Measurements from ENCODE around the gene APOA5.

The APOA5 gene

DNA sequence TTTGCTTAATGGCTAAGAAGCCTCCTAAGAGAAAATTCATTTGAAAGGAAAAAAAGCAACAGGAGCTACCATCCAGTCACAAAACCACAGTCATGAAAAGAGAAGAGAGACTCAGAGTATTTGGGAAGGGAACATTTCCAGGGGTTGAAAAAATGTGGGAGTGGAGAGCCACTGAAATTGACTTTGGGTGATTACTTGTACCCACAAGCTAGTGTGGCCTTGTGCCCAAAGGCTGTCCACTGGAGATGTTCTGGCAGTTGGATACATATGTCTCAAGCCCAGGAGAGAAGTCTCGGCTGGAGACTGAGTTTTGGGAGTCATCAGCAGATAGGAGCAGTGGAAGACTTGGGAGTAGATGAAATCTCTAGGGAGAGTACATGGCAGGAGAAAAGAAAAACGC lies 3.2 kb upstream of the APOA5 start:
- no peak for DNase-seq

DNA sequence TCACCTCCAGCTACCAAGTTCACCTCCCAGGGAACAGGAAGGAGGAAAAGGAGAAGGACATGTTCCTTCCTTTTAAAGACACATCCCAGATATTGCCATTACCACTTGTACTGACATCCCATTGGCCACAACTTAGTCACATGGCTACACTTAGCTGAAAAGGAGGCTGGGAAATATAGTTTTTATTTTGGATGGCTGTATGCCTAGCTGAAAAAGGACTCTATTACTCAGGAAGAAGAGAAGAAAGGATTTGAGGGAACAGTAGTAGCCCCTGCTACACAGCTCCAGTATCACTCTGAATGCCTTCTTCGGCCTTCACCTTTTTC lies 2.1 kb upstream of the APOA5 start:
- DNase-seq, result no peak

DNA sequence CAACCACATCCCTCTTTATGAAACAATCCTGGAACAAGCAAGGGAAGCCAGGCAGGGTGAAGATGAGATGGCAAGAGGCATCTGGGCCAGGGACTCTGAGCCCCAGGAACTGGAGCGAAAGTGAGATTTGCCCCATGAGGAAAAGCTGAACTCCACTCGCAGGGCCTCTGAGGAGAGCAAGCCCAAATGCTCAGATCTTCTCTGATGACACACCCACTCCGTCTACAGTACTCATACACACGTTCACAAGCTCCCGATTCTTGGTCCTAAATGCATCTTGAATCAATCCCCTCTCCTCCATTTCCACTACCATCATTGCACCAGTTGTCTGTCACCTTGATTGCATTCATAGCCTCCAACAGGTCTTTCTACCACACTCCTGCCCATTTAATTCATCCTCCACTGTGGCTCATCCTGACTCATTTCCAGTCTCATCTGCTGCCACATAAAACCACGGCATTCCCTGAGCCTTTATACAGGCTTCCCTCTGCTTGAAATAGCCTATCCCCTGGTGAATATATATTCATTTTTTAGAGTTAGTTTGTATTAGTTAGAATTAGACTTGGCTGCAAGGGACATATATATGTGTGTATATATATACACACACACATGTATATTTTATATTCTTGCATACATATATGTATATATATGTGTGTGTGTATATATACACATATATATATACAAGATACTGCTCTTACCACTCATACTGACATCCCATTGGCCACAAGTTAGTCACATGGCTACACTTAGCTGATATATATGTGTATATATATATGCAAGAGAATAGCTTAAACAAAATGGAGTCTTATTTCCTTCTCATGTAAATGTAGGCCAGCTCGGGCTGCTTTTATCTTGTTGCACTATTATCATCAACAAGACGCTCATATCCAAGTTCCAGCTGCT lies 1.4 kb upstream of the APOA5 start:
- DNase-seq, result no peak

DNA sequence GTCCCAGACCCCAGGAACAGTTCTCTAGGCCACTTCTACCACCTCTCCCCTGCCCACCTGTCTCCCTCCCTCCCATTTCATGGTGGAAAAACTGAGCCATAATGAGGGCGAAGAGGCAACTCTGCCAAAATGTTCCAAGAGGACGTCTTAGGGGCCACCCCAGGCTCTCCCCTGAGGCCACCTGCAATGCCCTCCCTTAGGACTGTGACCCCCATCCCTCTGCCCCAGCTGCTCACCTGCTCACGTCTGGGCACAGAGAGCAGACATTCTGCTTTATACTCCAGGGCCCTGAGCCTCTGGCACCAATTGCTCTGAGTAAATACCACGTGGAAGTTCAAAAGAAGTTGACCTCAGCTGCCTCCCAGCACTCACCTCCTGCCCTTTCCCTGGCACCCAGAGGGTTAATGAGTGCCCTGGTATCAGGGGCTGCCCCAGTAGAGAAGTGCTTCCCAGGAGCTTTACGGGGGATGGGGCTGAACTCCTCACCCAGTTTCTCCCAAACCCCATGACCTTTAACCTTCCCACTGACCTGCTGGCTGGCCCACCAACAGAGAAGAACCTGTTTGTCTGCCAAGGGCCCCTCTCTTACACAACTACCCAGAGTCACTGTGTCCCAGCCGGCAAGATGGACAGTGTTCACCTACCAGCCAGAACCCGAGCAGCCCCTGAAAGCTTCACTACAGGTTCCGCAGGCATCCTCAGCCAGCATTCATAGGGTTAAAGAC lies 627 bp upstream of the APOA5 start:
- DNase-seq, result no peak

DNA sequence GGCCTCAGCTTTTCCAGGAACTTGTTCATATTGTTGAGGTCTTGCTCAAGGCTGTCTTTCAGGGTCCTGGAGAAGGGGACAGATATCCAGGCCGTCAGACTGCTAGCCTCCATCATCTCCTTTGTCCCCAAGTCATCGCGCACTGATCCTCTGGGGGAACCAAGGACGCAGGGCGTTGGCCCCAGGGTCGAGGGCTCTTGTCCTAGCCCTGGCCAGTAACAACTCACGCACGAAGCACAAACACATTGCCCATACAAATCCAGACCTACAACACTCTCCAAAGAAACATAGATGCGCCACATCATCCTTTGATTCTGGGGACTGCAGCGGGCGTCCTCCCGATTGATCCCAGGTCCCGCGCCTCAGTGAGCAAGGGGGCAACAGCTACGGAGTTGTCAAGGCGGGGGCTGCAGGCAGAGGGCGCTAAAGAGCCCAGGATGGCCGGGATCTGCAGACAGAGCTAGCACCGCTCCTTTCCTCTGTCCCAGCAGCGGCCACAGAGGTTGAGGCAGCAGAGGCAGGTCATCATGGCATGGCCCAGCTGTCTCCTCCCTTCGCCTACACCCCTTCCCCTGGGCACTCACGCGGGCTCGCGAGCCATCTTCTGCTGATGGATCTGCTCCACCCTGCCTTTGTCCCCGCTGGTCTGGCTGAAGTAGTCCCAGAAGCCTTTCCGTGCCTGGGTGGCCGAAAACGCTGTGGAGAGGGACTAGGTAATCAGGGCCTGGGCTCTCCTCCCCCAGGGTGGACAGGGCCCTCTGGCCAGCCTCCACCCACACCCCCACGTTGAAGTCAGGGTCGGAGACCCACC lies 472 bp downstream of the APOA5 start:
- DNase-seq, result peak; percentile 70 to 76

DNA sequence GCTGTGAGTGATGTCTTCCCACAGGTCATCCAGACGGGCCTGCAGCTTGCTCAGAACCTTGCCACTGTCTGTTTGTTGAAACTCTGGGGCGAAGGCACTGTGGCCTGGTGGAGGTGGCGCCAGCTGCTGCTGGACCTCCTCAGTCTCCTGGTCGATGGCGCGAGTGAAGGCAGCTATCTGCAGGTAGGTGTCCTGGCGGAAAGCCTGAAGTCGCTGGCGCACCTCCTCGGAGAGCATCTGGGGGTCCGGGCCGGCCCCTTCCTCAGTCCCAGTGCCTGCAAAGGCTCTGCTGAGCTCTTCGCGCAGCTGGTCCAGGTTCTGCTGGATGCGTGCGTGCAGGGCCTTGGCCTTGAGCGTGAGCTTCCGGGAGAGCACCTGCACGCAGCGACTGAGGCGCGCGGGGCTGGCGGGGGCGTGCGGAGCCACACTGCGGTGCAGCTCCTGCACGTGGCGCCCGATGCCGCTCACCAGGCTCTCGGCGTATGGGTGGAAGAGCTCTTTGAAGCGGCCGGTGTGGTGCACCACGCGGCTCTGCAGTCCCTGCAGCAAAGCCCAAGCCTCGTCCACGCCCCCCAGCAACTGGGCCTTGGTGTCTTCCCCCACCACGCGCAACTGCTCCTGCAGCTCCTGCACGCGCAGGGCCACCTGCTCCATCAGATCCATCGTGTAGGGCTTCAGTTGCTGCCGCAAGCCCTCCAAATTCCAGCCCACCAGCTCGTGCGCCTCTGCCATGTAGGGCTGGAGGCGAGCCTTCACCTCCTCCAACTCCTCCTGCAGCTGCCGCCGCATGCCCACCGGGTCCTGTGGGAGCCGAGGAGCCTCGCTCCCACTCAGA lies 1.3 kb downstream of the APOA5 start:
- no peak for DNase-seq

DNA sequence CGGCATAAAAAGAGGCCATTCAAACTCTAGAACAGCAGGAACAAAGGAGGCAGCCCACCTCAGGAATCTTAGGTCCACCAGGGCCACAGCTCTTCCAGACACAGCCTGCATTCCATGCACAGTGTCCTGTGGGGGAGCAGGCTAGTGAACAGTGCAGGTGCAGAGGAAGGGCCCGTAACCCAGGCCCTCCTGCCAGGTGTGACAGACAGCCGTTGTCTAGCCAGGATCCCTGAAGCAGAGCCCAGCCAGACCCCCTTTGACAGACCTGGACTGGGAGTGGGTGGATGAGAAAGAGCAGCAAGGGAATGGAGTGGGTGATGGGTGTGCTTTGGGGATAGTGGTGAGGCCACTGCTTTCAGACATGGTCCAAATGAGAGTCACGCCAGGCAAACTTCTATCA lies 2.7 kb downstream of the APOA5 start:
- DNase-seq, result no peak

DNA sequence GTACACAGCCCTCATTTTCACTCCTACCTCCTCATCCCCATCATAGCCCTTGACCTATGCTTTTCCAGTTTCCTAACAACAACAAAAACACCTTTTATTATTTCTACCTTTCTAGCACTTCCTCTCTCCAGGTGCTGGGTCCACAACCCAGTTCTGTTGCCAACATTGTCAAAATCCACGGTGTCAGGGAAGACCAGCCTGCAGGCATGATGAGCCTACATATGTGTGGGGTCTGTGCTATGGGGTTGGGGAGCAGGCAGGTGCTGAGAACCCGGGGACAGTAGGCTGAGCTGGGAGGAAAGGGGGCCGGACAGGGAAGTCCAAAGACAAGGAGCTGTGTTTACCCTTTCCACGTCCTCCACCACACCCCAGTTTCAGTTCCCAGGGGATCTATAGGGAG lies 3.1 kb downstream of the APOA5 start:
- no peak for DNase-seq

DNA sequence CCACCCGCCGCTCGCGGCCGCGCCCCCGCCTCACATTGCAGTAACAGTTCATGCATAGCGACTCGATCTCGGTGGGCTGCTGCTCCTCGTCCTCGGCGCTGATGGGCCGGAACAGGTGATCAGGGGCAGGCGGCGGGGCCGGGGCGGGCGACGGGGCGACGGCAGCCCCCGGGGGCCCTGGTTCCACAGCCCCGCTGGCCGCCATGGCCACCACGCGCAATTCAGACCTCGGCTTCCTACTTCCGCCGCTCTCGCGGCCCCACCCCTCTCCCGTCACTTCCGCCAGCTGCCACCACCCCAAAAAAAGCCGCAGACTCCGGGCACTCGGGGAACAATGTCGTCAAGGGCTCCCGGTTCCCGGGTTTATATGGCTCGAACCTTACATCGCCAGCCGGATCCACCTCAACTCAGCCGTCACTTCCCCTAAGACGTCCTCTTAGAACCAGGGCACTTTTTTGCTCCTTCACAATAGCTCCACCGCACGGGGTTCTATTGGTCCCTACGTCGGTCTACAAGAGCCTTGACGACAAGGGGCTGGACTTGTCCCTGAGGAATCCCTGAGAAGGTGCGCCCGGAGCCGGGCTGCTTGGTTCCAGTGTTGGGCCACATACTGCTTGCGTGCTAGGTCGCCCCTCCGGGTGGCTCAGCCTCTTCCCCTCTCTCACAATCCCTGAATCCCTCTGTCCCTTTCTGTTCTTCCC lies 3.7 kb downstream of the APOA5 start, which contains the start of gene ZPR1:
Gene ZPR1, minus strand, starts transcription at position 238 of the 701 bp plus-strand sequence. Its CDS starts 33 bp downstream, at position 205.
- peak; percentile 86 to 90 for DNase-seq

DNA sequence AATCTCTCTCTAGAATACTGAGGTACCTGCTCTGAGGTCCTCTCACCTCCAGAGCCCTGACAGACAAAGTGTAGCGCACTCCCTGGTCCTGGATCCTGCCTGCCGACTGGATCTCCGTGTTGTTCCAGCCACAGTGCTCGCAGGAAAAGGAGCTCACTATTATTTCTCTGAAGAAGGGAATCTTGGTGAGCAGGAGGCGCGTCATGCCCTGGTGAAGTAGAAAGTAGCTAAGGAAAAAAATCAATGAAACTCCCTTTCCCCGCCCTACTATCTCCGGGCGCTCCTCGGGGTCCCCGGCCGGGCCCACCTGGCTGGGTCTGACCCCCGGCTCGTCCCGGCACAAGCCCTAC lies 4.3 kb downstream of the APOA5 start:
- no peak for DNase-seq

DNA sequence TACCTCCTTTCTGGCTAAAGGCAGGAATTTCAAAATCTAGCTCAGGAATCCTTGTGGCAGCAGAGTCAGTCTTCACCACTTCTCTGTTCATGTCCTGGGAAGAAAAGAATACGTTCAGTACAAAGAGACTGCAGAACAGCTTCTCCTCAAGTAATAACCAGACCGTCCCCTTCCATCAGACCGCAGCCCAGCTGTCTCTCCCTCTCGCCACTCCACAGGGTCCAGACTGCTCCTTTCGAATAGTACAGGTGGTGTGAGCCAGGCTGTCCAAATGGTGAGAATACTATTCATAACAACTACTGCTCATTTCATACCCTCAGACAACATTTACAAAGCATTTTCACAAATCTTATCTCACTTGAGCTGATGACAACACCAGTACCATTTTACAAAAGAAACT lies 4.7 kb downstream of the APOA5 start:
- DNase-seq, result no peak

DNA sequence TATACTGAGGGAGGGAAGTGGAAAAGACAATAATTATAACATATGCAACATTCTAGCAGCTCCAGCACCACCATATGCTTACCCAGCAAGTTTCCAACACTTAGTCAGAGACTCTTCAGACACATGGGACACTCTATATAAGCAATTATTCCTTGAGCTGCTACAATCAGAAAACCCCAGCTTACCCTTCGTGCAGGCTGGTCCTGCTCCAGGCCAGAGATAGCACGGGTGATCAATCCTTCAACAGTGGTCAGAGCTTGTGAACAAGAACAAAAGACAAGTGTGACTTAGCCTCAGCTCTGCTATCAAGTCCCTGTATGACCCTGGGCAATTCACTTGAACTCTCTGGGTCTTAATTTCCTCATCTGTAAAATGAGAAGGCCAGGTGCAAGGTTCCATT lies 5.4 kb downstream of the APOA5 start:
- no peak for DNase-seq

DNA sequence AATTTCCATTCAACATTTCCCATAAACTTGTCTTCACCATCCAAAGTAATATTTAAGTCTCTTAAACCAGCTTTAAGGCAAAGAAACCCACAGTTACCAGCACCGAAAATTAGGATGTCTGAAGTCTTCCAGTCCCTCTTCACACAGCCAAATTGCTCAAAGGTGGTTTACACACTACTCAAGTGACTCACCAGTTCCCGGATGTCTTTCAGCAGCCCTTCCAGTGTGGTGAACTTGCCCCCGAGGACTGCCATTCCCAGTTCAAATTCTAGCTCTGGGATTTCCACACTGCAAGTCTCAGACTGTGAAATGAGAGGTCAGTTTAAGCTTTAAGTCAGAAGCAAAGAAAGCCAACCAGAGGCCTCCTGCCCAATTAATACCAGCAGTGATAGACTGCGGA lies 9.0 kb downstream of the APOA5 start:
- no peak for DNase-seq

DNA sequence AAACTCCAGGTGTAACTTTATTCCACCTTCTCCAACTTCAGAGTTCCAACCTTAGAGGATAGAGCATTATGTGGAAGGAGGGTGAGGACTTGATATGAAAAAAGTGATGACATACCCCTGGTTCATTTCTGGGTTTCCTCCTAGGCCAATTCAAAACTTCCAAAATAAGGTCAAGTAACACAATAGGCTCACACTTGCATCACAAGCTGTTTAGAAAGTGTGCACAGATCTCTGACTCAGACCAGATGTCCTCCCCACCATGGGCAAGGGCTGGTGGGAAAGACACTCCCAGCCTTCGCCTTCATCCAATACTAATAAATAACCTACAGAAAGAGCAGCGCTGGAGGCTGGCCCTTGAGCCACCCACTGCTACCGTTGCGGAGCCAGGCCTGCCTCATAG lies 13.1 kb downstream of the APOA5 start:
- no peak for DNase-seq

DNA sequence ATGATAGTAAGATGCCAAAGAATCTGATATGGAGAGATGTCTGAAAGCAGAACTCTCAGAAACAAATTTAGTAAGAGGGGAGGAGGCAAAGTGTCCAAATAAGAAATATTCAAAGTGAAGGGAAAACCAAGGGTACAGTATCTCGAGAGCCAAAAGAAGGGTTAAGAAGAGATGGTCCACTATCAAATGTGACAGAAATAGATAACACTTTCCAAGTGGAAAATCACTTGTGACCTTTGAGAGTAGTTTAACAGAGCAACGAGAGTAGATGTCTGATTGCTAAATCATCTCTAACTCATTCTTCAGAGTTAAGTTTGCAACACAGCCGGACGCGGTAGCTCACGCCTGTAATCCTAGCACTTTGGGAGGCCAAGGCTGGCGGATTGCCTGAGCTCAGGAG lies 14.6 kb downstream of the APOA5 start:
- DNase-seq, result no peak

DNA sequence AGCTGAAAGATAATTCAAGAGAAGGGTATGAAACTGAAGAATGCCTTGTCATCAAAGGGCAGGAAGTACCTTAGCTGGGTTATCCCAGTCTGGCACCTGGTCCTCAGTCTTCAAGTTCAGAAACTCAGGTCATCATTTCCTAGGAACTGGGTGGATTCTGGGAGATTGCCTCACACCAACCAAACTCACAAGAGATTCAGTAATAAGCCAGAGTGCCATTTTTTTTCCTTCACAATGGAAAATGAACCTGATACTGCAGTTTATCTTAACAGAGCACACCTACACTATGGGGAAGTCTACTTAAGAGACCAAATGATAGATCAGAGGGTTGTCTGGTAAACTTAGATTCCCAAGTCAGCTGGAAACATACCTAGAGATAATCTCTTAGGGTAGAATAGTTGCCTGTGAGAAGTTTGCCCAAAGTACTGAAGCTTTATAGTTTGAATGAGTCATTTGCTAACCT lies 15.1 kb downstream of the APOA5 start:
- no peak for DNase-seq

DNA sequence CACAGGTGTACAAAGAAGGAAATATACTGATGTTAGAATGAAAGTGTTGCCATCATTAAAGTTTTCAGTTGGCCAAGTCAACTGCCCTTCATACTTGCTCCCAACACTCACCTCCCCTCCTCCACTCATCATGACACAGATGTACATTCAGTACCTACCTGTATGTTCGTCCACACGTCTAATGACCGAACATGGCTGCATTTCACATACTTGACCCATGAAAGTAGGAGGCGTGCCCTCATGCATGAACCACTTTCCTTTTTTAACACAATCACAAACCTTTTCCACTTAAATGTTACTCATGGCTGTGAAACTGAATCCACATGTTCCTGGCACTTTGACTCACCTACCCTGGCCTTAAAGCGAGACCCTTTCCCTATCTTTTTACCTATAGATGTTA lies 15.7 kb downstream of the APOA5 start:
- no peak for DNase-seq

DNA sequence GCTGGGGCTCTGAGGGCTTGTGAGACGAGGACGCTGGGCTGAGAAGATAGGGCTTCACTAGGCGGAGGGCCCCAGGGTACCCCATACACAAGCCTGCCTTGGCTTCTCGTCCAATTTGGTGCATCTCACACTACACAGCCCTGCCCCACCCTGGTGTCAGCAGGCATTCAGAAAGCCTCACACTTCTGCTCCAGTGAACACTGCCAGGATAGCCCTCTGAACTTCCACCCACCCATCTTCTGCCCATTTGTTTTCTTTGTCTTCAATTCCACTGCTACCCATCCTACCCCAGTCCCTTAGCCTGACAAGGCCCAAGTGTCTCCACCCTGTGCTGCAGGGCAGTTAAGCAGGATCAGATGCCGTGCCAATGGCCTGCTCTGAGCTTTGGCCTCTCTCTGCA lies 17.0 kb downstream of the APOA5 start:
- DNase-seq, result no peak

DNA sequence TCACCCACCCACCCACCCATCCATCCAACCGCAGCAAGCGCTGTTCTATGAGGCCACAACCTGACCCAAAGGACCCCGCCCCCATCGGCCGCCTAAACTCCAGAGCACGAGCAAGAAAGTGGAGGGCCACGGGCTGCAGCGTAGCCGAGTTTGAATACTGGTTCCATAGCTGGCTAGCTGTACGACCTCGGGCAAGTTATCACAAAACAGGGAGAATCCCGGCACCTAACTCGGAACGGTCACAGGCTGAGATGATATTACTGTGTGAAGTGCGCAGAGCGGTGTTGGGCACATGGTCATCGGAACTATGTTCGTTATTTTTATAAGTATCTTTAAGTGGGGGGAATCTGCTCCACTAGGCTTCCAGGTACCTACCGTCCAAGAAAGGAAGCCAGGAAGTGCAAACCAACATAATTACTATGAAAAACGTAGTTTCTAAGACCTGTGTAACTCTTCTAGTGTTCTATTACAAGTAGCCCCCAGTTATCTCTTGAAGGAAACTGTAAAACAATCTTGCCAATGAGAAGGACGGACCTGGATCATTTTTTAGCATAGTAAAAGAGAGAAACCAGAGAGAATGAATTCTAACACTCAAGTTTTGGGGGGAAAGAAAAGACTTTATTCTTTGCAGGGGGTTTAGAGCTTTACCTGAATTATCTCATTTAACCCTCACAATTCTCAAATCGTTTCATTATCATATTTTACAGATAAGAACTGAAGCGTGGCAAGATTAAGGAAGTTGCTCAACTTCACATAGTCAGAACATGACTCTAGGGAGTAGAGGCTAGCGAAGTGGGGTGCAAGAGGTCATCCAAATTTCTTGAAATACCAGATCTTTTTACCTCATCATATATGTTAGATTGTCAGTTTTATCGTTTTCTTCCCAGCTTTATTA lies 18.2 kb downstream of the APOA5 start:
- no peak for DNase-seq

DNA sequence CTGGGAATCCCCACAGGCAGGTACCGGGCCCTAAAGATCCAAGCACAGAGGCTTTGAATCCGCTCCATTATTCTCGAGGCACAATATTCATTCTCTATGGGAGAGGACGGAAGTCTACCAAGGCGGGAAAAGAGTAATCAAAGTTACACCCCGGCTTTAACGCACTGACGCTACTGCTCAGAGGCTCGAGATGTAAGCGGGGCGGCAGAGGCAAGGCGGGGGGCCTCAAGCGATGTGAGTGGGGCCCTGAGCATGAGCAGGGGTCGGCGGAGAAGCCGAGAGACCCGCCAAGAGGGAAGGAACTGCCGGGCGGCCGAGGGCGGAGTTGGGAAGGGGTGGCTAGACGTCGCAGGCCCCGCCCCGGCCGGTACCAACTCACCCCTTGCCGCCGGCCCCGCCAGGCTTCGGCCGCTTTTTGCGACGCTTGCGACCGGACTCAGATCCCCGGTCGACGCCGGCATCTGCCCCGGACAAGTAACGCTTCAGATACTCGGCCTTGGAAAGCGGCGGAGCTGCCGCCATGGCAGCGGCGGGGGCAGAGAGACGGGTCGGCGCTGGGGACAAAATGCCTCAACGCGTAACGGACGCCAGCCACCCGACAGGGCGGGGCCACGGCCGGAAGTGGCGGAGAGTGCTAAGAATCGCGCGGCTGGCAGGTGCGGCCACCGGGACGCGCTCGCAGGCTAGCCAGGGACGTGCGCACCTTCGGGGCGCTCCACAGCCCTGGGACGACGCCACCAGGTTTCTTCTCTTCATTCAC lies 19.1 kb downstream of the APOA5 start, which contains the start of gene BUD13:
Gene BUD13, minus strand, starts transcription at position 545 of the 760 bp plus-strand sequence. Its CDS starts 23 bp downstream, at position 522.
- DNase-seq, result peak; percentile 91 to 95

Data from CD4-positive, alpha-beta T cell treated with Interleukin-1 beta for 1 hour (primary cell).